ENCODE results near the gene LGR5. TPM values are rescaled to one million over a fixed set of nuclear protein-coding genes. Genes with fewer than 3 reads are reported as not detected.

Gene LGR5
- polyA plus RNA-seq (2013, experiment 1 of 2): 7.0 TPM
- polyA plus RNA-seq (2013, experiment 2 of 2): 6.4 TPM

- H3K4me1 ChIP-seq (ENCODE audit: control insufficient read depth, insufficient read depth, low read length, poor library complexity, severe bottlenecking): peaks cover 12% of the 10 kb centered on the region
- H3K4me3 ChIP-seq (ENCODE audit: extremely low read depth, insufficient read depth, low read length, poor library complexity, severe bottlenecking): peak within 1 kb of the TSS; percentile 56
- H3K9me3 ChIP-seq (ENCODE audit: control insufficient read depth, low read length): peaks cover 27% of the 10 kb centered on the region
- peak within 1 kb of the TSS; percentile 25 for H3K27ac ChIP-seq (ENCODE audit: low read depth, low read length, severe bottlenecking)
- no peaks in the 10 kb centered on the region for H3K36me3 ChIP-seq (ENCODE audit: control insufficient read depth, insufficient read depth, low read length)
- 0% methylated on average over 42 to 47 of the region's 65 CpGs for WGBS, 2 experiments (ENCODE audit: insufficient coverage in 2 of 2)
Observed at GRCh38 chr12:71439613-71440344, at the start of gene LGR5. Gene LGR5, plus strand, starts transcription at chr12:71439798. Its CDS starts 283 bp downstream, at chr12:71440081.

GRCh38 chr12:71392521-71393145, 47.0 kb upstream of the LGR5 start:
- Histone ChIP-seq H3K4me3 (ENCODE audit: extremely low read depth, insufficient read depth, low read length, poor library complexity, severe bottlenecking) (no peak overlapping the region), H3K27ac (ENCODE audit: low read depth, low read length, severe bottlenecking) (no peak overlapping the region), H3K4me1 (ENCODE audit: control insufficient read depth, insufficient read depth, low read length, poor library complexity, severe bottlenecking) (no peaks in the 10 kb centered on the region), H3K9me3 (ENCODE audit: control insufficient read depth, low read length) (no peaks in the 10 kb centered on the region), H3K36me3 (ENCODE audit: control insufficient read depth, insufficient read depth, low read length) (no peaks in the 10 kb centered on the region)
- 22 to 31% methylated on average over 5 of the region's 10 CpGs for WGBS, 2 experiments (ENCODE audit: insufficient coverage in 2 of 2)

GRCh38 chr12:71393625-71394024, 46.0 kb upstream of the LGR5 start:
- H3K4me1 ChIP-seq (ENCODE audit: control insufficient read depth, insufficient read depth, low read length, poor library complexity, severe bottlenecking): no peaks in the 10 kb centered on the region
- no peaks in the 10 kb centered on the region for H3K9me3 ChIP-seq (ENCODE audit: control insufficient read depth, low read length)
- WGBS, 2 experiments (ENCODE audit: insufficient coverage in 2 of 2): 100% methylated on average over 1 of the region's 4 CpGs; no CpG with 5 or more reads in 1 of the 2 experiments
- H3K27ac ChIP-seq (ENCODE audit: low read depth, low read length, severe bottlenecking): no peak overlapping the region
- no peaks in the 10 kb centered on the region for H3K36me3 ChIP-seq (ENCODE audit: control insufficient read depth, insufficient read depth, low read length)
- H3K4me3 ChIP-seq (ENCODE audit: extremely low read depth, insufficient read depth, low read length, poor library complexity, severe bottlenecking): no peak overlapping the region

GRCh38 chr12:71397433-71397954, 42.1 kb upstream of the LGR5 start:
- Histone ChIP-seq H3K36me3 (ENCODE audit: control insufficient read depth, insufficient read depth, low read length) (no peaks in the 10 kb centered on the region), H3K4me3 (ENCODE audit: extremely low read depth, insufficient read depth, low read length, poor library complexity, severe bottlenecking) (no peak overlapping the region), H3K27ac (ENCODE audit: low read depth, low read length, severe bottlenecking) (peak overlapping the region; percentile 26), H3K9me3 (ENCODE audit: control insufficient read depth, low read length) (no peaks in the 10 kb centered on the region), H3K4me1 (ENCODE audit: control insufficient read depth, insufficient read depth, low read length, poor library complexity, severe bottlenecking) (no peaks in the 10 kb centered on the region)
- 29% methylated on average over 1 of the region's 1 CpG; no CpG with 5 or more reads in 1 of the 2 experiments for WGBS, 2 experiments (ENCODE audit: insufficient coverage in 2 of 2)

- Histone ChIP-seq H3K36me3 (ENCODE audit: control insufficient read depth, insufficient read depth, low read length) (no peaks in the 10 kb centered on the region), H3K4me3 (ENCODE audit: extremely low read depth, insufficient read depth, low read length, poor library complexity, severe bottlenecking) (no peak overlapping the region), H3K9me3 (ENCODE audit: control insufficient read depth, low read length) (no peaks in the 10 kb centered on the region), H3K4me1 (ENCODE audit: control insufficient read depth, insufficient read depth, low read length, poor library complexity, severe bottlenecking) (no peaks in the 10 kb centered on the region), H3K27ac (ENCODE audit: low read depth, low read length, severe bottlenecking) (no peak overlapping the region)
- 89 to 90% methylated on average over 1 of the region's 2 CpGs for WGBS, 2 experiments (ENCODE audit: insufficient coverage in 2 of 2)
Observed at GRCh38 chr12:71399197-71399596, 40.4 kb upstream of the LGR5 start.

GRCh38 chr12:71400481-71400880, 39.1 kb upstream of the LGR5 start:
- no CpG with 5 or more reads among the region's 2 CpGs for WGBS, 2 experiments (ENCODE audit: insufficient coverage in 2 of 2)
- no peak overlapping the region for H3K27ac ChIP-seq (ENCODE audit: low read depth, low read length, severe bottlenecking)
- no peaks in the 10 kb centered on the region for H3K4me1 ChIP-seq (ENCODE audit: control insufficient read depth, insufficient read depth, low read length, poor library complexity, severe bottlenecking)
- H3K36me3 ChIP-seq (ENCODE audit: control insufficient read depth, insufficient read depth, low read length): no peaks in the 10 kb centered on the region
- no peak overlapping the region for H3K4me3 ChIP-seq (ENCODE audit: extremely low read depth, insufficient read depth, low read length, poor library complexity, severe bottlenecking)
- no peaks in the 10 kb centered on the region for H3K9me3 ChIP-seq (ENCODE audit: control insufficient read depth, low read length)

- WGBS, 2 experiments (ENCODE audit: insufficient coverage in 2 of 2): no CpG with 5 or more reads among the region's 1 CpG
- H3K4me3 ChIP-seq (ENCODE audit: extremely low read depth, insufficient read depth, low read length, poor library complexity, severe bottlenecking): no peak overlapping the region
- no peaks in the 10 kb centered on the region for H3K36me3 ChIP-seq (ENCODE audit: control insufficient read depth, insufficient read depth, low read length)
- H3K9me3 ChIP-seq (ENCODE audit: control insufficient read depth, low read length): no peaks in the 10 kb centered on the region
- no peaks in the 10 kb centered on the region for H3K4me1 ChIP-seq (ENCODE audit: control insufficient read depth, insufficient read depth, low read length, poor library complexity, severe bottlenecking)
- no peak overlapping the region for H3K27ac ChIP-seq (ENCODE audit: low read depth, low read length, severe bottlenecking)
Observed at GRCh38 chr12:71405884-71406283, 33.7 kb upstream of the LGR5 start.

- Histone ChIP-seq H3K4me3 (ENCODE audit: extremely low read depth, insufficient read depth, low read length, poor library complexity, severe bottlenecking) (no peak overlapping the region), H3K4me1 (ENCODE audit: control insufficient read depth, insufficient read depth, low read length, poor library complexity, severe bottlenecking) (no peaks in the 10 kb centered on the region)
- WGBS, 2 experiments (ENCODE audit: insufficient coverage in 2 of 2): no CpG with 5 or more reads among the region's 1 CpG
Observed at GRCh38 chr12:71407732-71408131, 31.9 kb upstream of the LGR5 start.

GRCh38 chr12:71410844-71411243, 28.8 kb upstream of the LGR5 start:
- Histone ChIP-seq H3K4me1 (ENCODE audit: control insufficient read depth, insufficient read depth, low read length, poor library complexity, severe bottlenecking) (no peaks in the 10 kb centered on the region), H3K4me3 (ENCODE audit: extremely low read depth, insufficient read depth, low read length, poor library complexity, severe bottlenecking) (no peak overlapping the region), H3K9me3 (ENCODE audit: control insufficient read depth, low read length) (no peaks in the 10 kb centered on the region), H3K36me3 (ENCODE audit: control insufficient read depth, insufficient read depth, low read length) (no peaks in the 10 kb centered on the region), H3K27ac (ENCODE audit: low read depth, low read length, severe bottlenecking) (no peak overlapping the region)

More at GRCh38 chr12:71407732-71408131, 31.9 kb upstream of the LGR5 start:
- H3K36me3 ChIP-seq (ENCODE audit: control insufficient read depth, insufficient read depth, low read length): no peaks in the 10 kb centered on the region
- H3K27ac ChIP-seq (ENCODE audit: low read depth, low read length, severe bottlenecking): no peak overlapping the region
- no peaks in the 10 kb centered on the region for H3K9me3 ChIP-seq (ENCODE audit: control insufficient read depth, low read length)

GRCh38 chr12:71411635-71412034, 28.0 kb upstream of the LGR5 start:
- no peaks in the 10 kb centered on the region for H3K36me3 ChIP-seq (ENCODE audit: control insufficient read depth, insufficient read depth, low read length)
- WGBS, 2 experiments (ENCODE audit: insufficient coverage in 2 of 2): 100% methylated on average over 1 of the region's 1 CpG
- H3K4me1 ChIP-seq (ENCODE audit: control insufficient read depth, insufficient read depth, low read length, poor library complexity, severe bottlenecking): no peaks in the 10 kb centered on the region
- H3K9me3 ChIP-seq (ENCODE audit: control insufficient read depth, low read length): no peaks in the 10 kb centered on the region
- no peak overlapping the region for H3K4me3 ChIP-seq (ENCODE audit: extremely low read depth, insufficient read depth, low read length, poor library complexity, severe bottlenecking)
- H3K27ac ChIP-seq (ENCODE audit: low read depth, low read length, severe bottlenecking): no peak overlapping the region

Data from mesodermal cell (in vitro differentiated cells).